Measurements from ENCODE around the gene MED14.

MED14 gene

DNA sequence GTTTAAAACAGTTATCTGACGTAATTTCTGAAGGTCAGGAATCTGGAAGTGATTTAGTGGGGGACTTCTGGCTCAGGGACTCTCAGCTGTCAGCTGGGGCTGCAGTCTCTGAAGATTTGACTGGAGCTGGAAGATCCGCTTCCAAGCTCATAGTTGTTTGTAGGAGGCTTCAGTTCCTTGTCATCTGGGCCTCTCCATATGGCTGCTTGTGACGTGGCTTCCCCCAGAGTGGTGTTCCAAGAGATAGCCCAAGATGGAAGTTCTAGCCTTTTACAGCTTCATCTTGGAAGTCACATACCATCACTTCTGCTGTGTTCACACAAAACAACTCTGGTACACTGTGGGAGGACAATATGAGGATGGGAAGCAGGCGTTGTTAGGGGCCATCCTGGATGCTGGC, 110.0 kb downstream of the MED14 start:
- TF ChIP-seq EZH2 (IDR thresholded peaks at IDR 0.05) (no peak), FOXP2 (optimal IDR thresholded peaks at IDR 0.05; ENCODE audit: control extremely low read depth, extremely low read length, insufficient read depth) (no peak), POLR2AphosphoS5 (IDR thresholded peaks at IDR 0.05; ENCODE audit: borderline replicate concordance, low read depth, low read length) (no peak)
- no peak for DNase-seq (ENCODE audit: low read depth, low spot score)
- no peak overlapping the region for H3K9ac ChIP-seq (ENCODE audit: insufficient read length)
- H3K27ac ChIP-seq, result no peak overlapping the region
- H3K4me3 ChIP-seq, result no peak overlapping the region
- peaks cover 4% of the 10 kb centered on the region for H3K36me3 ChIP-seq (ENCODE audit: insufficient read depth, low read length)
- H3K9me3 ChIP-seq (ENCODE audit: low read depth, low read length), result no peaks in the 10 kb centered on the region

DNA sequence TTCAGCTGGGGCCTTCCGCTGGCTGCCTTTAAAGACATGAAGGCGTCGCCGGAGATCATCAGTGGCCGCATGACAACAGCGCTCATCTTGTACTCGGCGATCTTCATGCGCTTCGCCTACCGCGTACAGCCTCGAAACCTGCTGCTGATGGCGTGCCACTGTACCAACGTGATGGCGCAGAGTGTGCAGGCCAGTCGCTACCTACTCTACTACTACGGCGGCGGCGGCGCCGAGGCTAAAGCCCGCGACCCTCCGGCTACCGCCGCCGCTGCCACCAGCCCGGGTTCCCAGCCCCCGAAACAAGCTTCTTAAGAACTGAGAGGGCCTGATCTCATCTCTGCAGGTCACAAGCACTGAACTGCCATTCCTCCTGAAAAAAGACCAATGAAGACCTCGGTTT, 111.7 kb downstream of the MED14 start:
- Histone ChIP-seq H3K36me3 (ENCODE audit: insufficient read depth, low read length) (no peaks in the 10 kb centered on the region; the same call in 1 of the 2 replicates), H3K4me3 (no peak overlapping the region), H3K9me3 (ENCODE audit: low read depth, low read length) (no peaks in the 10 kb centered on the region), H3K27ac (no peak overlapping the region), H3K9ac (ENCODE audit: insufficient read length) (no peak overlapping the region)
- no peak for DNase-seq (ENCODE audit: low read depth, low spot score)
- TF ChIP-seq EZH2 (IDR thresholded peaks at IDR 0.05) (no peak), POLR2AphosphoS5 (IDR thresholded peaks at IDR 0.05; ENCODE audit: borderline replicate concordance, low read depth, low read length) (no peak), FOXP2 (optimal IDR thresholded peaks at IDR 0.05; ENCODE audit: control extremely low read depth, extremely low read length, insufficient read depth) (no peak)

DNA sequence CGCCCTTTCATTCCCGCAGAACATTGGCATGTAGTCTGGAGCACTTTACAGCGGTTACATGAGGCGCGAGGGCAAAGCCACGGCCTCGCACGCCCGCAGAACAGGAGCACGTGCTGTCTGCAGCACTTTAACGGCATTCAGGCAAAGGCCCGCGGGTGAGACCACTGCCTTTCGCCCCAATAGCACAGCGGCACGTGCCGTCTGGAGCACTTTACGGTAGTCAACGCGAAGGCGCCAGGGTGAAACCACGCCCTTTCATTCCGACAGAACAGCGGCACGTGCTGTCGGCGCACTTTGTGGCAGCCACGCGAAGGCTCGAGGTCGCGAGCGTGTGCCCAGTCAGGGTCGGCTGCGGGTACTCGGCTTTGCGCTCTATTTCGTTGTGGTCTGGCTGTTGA, 112.2 kb downstream of the MED14 start, which contains the start of gene MPC1L:
Gene MPC1L, plus strand, starts transcription at position 290 of the 398 bp plus-strand sequence. CDS start 138 bp downstream, outside the sequence.
- H3K36me3 ChIP-seq (ENCODE audit: insufficient read depth, low read length), result no peaks in the 10 kb centered on the region
- no peak for DNase-seq (ENCODE audit: low read depth, low spot score)
- TF ChIP-seq POLR2AphosphoS5 (IDR thresholded peaks at IDR 0.05; ENCODE audit: borderline replicate concordance, low read depth, low read length) (no peak), EZH2 (IDR thresholded peaks at IDR 0.05) (no peak), FOXP2 (optimal IDR thresholded peaks at IDR 0.05; ENCODE audit: control extremely low read depth, extremely low read length, insufficient read depth) (no peak)

DNA sequence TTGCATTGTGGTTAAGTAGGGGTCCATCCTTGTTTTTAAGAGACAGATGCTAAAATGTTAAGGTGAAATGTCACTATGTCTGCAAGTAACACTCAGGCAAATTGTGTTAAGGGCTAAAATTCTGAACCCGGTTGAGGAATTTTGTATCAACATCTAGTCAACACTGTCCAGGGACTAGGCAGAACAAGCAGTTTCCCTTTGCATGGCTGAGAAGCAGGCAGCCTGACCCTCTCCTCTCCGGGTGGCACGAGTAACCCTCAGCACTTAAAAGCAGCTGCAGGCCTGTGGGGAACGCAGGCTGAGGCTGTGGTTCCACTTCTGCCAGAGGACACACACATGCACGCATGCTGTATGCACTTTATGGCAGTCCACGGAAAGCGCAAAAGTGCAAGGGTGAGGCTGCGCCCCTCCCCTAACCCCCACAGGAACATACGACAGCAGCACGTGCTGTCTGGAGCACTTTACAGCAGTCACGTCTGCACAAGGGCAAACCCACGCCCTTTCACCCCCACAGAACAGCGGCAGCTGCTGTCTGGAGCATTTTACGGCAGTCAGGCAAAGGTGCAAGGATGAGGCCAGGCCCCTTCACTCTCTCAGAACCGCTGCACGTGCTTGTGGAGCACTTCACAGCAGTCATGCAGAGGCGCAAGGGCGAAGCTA, 112.7 kb downstream of the MED14 start:
- no peaks in the 10 kb centered on the region for H3K9me3 ChIP-seq (ENCODE audit: low read depth, low read length)
- H3K9ac ChIP-seq (ENCODE audit: insufficient read length), result no peak overlapping the region
- H3K27ac ChIP-seq, result no peak overlapping the region
- H3K4me3 ChIP-seq, result no peak overlapping the region
- TF ChIP-seq FOXP2 (optimal IDR thresholded peaks at IDR 0.05; ENCODE audit: control extremely low read depth, extremely low read length, insufficient read depth), result no peak
- no peak for TF ChIP-seq EZH2 (IDR thresholded peaks at IDR 0.05)
- no peak for TF ChIP-seq POLR2AphosphoS5 (IDR thresholded peaks at IDR 0.05; ENCODE audit: borderline replicate concordance, low read depth, low read length)
- no peaks in the 10 kb centered on the region for H3K36me3 ChIP-seq (ENCODE audit: insufficient read depth, low read length)
- DNase-seq (ENCODE audit: low read depth, low spot score), result no peak

More for the DNA sequence above, 112.2 kb downstream of the MED14 start, which contains the start of gene MPC1L:
- H3K4me3 ChIP-seq, result no peak within 1 kb of the TSS
- no peak within 1 kb of the TSS for H3K9ac ChIP-seq (ENCODE audit: insufficient read length)
- no peaks in the 10 kb centered on the region for H3K9me3 ChIP-seq (ENCODE audit: low read depth, low read length)
- H3K27ac ChIP-seq, result no peak within 1 kb of the TSS

DNA sequence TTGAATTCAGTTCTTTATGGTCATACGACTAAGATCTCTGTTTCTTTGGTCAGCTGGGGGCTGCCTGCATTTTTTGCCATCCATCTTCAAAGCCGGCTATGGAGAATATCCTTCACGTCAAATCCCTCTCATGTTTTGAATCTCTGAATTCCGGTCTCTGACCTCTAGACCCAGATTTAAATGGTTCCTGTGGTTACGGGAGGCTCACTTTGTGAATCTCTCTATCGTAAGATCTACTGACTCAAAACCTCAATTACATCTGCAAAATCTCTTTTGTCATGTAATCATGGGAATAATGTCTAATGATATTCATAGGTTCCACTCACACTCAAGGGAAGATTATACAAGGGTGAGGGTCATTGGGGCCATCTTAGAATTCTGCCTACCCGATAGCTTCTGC, 117.8 kb downstream of the MED14 start:
- no peak overlapping the region for H3K4me3 ChIP-seq
- DNase-seq (ENCODE audit: low read depth, low spot score), result no peak
- no peaks in the 10 kb centered on the region for H3K9me3 ChIP-seq (ENCODE audit: low read depth, low read length)
- H3K36me3 ChIP-seq (ENCODE audit: insufficient read depth, low read length), result no peaks in the 10 kb centered on the region
- TF ChIP-seq POLR2AphosphoS5 (IDR thresholded peaks at IDR 0.05; ENCODE audit: borderline replicate concordance, low read depth, low read length) (no peak), EZH2 (IDR thresholded peaks at IDR 0.05) (no peak), FOXP2 (optimal IDR thresholded peaks at IDR 0.05; ENCODE audit: control extremely low read depth, extremely low read length, insufficient read depth) (no peak)
- H3K9ac ChIP-seq (ENCODE audit: insufficient read length), result no peak overlapping the region
- no peak overlapping the region for H3K27ac ChIP-seq

DNA sequence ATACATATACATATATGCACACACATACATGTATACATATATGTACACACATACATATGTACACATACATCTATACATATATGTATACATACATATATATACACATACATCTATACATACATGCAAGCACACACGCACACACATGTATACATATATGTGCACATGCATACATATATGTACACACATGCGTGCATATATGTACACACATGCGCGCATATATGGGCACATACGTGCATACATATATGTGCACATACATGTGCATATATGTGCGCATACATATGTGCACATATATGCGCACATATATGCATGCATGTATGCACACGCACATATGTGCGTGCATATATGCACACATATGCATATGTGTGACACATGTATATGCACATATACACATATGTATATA, 119.4 kb downstream of the MED14 start:
- DNase-seq (ENCODE audit: low read depth, low spot score), result no peak
- no peak overlapping the region for H3K4me3 ChIP-seq
- no peak overlapping the region for H3K9ac ChIP-seq (ENCODE audit: insufficient read length)
- H3K27ac ChIP-seq, result no peak overlapping the region
- H3K36me3 ChIP-seq (ENCODE audit: insufficient read depth, low read length), result no peaks in the 10 kb centered on the region
- no peak for TF ChIP-seq FOXP2 (optimal IDR thresholded peaks at IDR 0.05; ENCODE audit: control extremely low read depth, extremely low read length, insufficient read depth)
- no peak for TF ChIP-seq POLR2AphosphoS5 (IDR thresholded peaks at IDR 0.05; ENCODE audit: borderline replicate concordance, low read depth, low read length)
- H3K9me3 ChIP-seq (ENCODE audit: low read depth, low read length), result no peaks in the 10 kb centered on the region

DNA sequence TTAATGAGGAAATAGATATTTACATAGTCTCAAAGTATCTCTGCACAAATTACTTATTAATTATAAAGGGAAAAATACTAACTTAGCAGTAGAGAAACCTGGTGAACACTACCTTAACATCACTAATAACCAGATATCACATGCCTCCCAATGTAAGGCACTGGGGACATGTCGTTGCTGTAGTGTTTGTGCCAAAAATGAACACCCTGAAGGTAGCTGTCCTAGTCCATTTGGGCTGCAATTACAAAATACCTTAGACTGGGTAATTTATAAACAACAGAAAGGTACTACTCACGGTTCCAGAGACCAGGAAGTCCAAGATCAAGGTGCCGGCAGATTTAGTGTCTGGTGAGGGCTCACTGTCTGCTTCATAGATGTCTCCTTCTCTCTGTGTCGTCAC, 122.8 kb downstream of the MED14 start:
- no peak overlapping the region for H3K9ac ChIP-seq (ENCODE audit: insufficient read length)
- no peak for DNase-seq (ENCODE audit: low read depth, low spot score)
- no peak overlapping the region for H3K4me3 ChIP-seq
- TF ChIP-seq EZH2 (IDR thresholded peaks at IDR 0.05), result no peak
- H3K9me3 ChIP-seq (ENCODE audit: low read depth, low read length), result no peaks in the 10 kb centered on the region
- H3K36me3 ChIP-seq (ENCODE audit: insufficient read depth, low read length), result no peaks in the 10 kb centered on the region
- no peak overlapping the region for H3K27ac ChIP-seq

DNA sequence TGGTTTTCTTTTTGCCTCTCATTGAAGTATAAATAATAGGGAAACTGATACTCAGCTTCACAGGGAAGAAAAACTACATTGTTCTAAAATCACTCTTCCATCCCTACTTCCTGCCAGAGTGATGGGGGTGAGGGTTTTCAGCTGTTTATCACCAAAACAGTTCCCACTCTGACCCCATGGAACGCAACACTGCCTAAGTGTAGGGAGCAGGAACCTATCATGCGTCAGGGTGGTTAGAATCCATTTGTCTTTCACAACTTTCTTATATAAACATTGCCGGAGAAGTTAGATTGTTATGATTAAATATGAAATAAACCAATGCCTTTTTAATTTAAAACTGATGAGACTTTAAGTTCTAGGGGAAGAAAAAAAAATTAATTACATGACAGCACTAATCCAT, 128.0 kb downstream of the MED14 start:
- no peak for TF ChIP-seq POLR2AphosphoS5 (IDR thresholded peaks at IDR 0.05; ENCODE audit: borderline replicate concordance, low read depth, low read length)
- TF ChIP-seq FOXP2 (optimal IDR thresholded peaks at IDR 0.05; ENCODE audit: control extremely low read depth, extremely low read length, insufficient read depth), result no peak
- TF ChIP-seq EZH2 (IDR thresholded peaks at IDR 0.05), result no peak

DNA sequence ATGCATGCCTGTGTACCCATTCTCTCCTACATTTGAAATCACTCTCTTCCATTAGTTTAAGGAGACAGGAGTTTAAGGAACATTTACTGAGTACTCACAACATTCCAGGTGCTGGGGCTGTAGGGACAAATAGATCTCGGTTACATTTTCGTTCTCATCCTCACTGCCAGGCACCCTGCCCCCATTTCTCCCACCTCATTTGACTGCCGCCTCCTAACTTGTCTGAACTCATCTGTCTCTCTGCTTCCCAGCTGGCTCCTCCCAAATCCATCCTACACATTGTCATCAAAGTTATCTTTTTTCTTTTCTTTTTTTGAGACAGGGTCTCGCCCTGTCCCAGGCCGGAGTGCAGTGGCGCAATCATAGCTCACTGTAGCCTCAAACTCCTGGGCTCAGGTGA, 131.9 kb downstream of the MED14 start:
- Histone ChIP-seq H3K27ac (no peak overlapping the region), H3K9me3 (ENCODE audit: low read depth, low read length) (no peaks in the 10 kb centered on the region), H3K4me3 (no peak overlapping the region), H3K36me3 (ENCODE audit: insufficient read depth, low read length) (peaks cover 14% of the 10 kb centered on the region; the same call in 1 of the 2 replicates), H3K9ac (ENCODE audit: insufficient read length) (no peak overlapping the region)
- DNase-seq (ENCODE audit: low read depth, low spot score), result no peak
- no peak for TF ChIP-seq EZH2 (IDR thresholded peaks at IDR 0.05)
- no peak for TF ChIP-seq POLR2AphosphoS5 (IDR thresholded peaks at IDR 0.05; ENCODE audit: borderline replicate concordance, low read depth, low read length)
- TF ChIP-seq FOXP2 (optimal IDR thresholded peaks at IDR 0.05; ENCODE audit: control extremely low read depth, extremely low read length, insufficient read depth), result no peak

More for the DNA sequence above, 128.0 kb downstream of the MED14 start:
- Histone ChIP-seq H3K27ac (no peak overlapping the region), H3K4me3 (no peak overlapping the region), H3K9ac (ENCODE audit: insufficient read length) (no peak overlapping the region), H3K9me3 (ENCODE audit: low read depth, low read length) (no peaks in the 10 kb centered on the region), H3K36me3 (ENCODE audit: insufficient read depth, low read length) (no peaks in the 10 kb centered on the region)
- DNase-seq (ENCODE audit: low read depth, low spot score), result no peak

Data from SK-N-MC (cell line).